ENCODE measurements around the gene TMIGD3. TPM values are rescaled to one million over a fixed set of nuclear protein-coding genes. Genes with fewer than 3 reads are reported as not detected.

TMIGD3 gene
- total RNA-seq, 1 experiment from 2014 or later = not detected

DNA sequence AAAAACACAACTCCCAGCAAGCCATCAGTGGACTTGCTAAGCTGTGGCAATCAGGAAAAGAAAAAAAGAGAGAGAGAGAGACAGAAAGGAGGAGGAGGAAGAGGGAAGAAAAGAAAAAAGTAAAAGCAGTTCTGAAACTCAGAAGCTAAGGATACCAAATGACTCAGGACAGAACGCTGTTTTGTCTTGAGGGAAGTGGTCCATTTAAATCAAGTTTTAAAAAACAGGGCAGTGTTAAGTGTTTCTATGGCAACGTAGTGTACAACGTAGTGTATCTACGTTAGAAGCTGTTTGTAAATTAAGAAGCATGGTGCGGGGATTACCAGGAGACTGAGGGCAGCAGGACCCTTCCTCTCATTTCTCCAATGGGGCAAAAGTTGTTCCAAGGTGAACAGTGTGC, 5.8 kb downstream of the TMIGD3 start:
- H3K9me3 Mint-ChIP-seq = peaks cover 21% of the 10 kb centered on the region
- DNase-seq (ENCODE audit: low spot score) (no peak), ATAC-seq (no peak)
- no peaks in the 10 kb centered on the region for H3K36me3 Mint-ChIP-seq
- ChIA-PET CTCF (interaction anchor here (2.7 to 7.6 kb wide), 2 partner anchors 10 to 16 kb away, joined by 12 to 45 read pairs; no protein-coding TSS in a partner anchor), POLR2A (no interaction called here)
- H3K4me3 Mint-ChIP-seq = no peak overlapping the region
- peaks cover 6% of the 10 kb centered on the region for H3K4me1 Mint-ChIP-seq
- H3K27ac Mint-ChIP-seq = no peak overlapping the region
- TF ChIP-seq ZNF423 (CRISPR knock-in tag; IDR thresholded peaks at IDR 0.05) = no peak
- TF ChIP-seq, protein P1, sequence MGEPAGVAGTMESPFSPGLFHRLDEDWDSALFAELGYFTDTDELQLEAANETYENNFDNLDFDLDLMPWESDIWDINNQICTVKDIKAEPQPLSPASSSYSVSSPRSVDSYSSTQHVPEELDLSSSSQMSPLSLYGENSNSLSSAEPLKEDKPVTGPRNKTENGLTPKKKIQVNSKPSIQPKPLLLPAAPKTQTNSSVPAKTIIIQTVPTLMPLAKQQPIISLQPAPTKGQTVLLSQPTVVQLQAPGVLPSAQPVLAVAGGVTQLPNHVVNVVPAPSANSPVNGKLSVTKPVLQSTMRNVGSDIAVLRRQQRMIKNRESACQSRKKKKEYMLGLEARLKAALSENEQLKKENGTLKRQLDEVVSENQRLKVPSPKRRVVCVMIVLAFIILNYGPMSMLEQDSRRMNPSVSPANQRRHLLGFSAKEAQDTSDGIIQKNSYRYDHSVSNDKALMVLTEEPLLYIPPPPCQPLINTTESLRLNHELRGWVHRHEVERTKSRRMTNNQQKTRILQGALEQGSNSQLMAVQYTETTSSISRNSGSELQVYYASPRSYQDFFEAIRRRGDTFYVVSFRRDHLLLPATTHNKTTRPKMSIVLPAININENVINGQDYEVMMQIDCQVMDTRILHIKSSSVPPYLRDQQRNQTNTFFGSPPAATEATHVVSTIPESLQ (CRISPR knock-in tag; IDR thresholded peaks at IDR 0.05) = no peak
- no peak for TF ChIP-seq SMAD4 (CRISPR knock-in tag; IDR thresholded peaks at IDR 0.05)
- TF ChIP-seq ATF1 (CRISPR knock-in tag; IDR thresholded peaks at IDR 0.05) = no peak
- TF ChIP-seq NFE2L1 (CRISPR knock-in tag; IDR thresholded peaks at IDR 0.05) = no peak
- TF ChIP-seq, protein P2, sequence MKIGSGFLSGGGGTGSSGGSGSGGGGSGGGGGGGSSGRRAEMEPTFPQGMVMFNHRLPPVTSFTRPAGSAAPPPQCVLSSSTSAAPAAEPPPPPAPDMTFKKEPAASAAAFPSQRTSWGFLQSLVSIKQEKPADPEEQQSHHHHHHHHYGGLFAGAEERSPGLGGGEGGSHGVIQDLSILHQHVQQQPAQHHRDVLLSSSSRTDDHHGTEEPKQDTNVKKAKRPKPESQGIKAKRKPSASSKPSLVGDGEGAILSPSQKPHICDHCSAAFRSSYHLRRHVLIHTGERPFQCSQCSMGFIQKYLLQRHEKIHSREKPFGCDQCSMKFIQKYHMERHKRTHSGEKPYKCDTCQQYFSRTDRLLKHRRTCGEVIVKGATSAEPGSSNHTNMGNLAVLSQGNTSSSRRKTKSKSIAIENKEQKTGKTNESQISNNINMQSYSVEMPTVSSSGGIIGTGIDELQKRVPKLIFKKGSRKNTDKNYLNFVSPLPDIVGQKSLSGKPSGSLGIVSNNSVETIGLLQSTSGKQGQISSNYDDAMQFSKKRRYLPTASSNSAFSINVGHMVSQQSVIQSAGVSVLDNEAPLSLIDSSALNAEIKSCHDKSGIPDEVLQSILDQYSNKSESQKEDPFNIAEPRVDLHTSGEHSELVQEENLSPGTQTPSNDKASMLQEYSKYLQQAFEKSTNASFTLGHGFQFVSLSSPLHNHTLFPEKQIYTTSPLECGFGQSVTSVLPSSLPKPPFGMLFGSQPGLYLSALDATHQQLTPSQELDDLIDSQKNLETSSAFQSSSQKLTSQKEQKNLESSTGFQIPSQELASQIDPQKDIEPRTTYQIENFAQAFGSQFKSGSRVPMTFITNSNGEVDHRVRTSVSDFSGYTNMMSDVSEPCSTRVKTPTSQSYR (CRISPR knock-in tag; IDR thresholded peaks at IDR 0.05) = no peak
- no peak for TF ChIP-seq CREM (CRISPR knock-in tag; IDR thresholded peaks at IDR 0.05)
- TF ChIP-seq, protein P3, sequence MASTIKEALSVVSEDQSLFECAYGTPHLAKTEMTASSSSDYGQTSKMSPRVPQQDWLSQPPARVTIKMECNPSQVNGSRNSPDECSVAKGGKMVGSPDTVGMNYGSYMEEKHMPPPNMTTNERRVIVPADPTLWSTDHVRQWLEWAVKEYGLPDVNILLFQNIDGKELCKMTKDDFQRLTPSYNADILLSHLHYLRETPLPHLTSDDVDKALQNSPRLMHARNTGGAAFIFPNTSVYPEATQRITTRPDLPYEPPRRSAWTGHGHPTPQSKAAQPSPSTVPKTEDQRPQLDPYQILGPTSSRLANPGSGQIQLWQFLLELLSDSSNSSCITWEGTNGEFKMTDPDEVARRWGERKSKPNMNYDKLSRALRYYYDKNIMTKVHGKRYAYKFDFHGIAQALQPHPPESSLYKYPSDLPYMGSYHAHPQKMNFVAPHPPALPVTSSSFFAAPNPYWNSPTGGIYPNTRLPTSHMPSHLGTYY (CRISPR knock-in tag; IDR thresholded peaks at IDR 0.05) = no peak
- TF ChIP-seq, protein P4, sequence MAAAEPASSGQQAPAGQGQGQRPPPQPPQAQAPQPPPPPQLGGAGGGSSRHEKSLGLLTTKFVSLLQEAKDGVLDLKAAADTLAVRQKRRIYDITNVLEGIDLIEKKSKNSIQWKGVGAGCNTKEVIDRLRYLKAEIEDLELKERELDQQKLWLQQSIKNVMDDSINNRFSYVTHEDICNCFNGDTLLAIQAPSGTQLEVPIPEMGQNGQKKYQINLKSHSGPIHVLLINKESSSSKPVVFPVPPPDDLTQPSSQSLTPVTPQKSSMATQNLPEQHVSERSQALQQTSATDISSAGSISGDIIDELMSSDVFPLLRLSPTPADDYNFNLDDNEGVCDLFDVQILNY (CRISPR knock-in tag; IDR thresholded peaks at IDR 0.05) = no peak
- H3K27me3 Mint-ChIP-seq (ENCODE audit: low read depth) = peaks cover 3% of the 10 kb centered on the region; the same call in 1 of the 2 replicates

DNA sequence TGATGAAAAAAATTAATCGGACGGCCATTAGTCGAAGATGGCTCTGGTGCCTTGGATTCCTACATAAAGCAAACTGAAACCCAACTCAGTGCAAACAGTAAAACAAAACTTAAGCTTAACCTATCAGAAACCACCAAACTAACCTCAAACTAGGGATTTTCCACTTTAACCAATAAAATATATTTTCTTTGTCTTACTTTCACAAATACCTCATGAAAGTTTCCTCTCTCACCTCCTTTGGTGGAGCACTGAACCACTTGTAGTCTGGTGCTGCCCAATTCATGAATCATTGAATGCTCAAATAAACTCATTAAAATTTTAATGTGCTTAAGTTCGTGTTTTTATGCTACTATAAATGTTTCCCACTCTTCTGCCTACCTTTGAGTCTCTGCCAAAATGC, 7.0 kb downstream of the TMIGD3 start:
- DNase-seq (ENCODE audit: low spot score) = no peak
- ChIA-PET CTCF (interaction anchor here (2.7 to 7.6 kb wide), 2 partner anchors 12 to 14 kb away, joined by 12 to 45 read pairs; no protein-coding TSS in a partner anchor), POLR2A (no interaction called here)
- H3K27ac Mint-ChIP-seq = no peak overlapping the region
- peaks cover 3% of the 10 kb centered on the region; the same call in 1 of the 2 replicates for H3K27me3 Mint-ChIP-seq (ENCODE audit: low read depth)
- H3K4me1 Mint-ChIP-seq = peaks cover 6% of the 10 kb centered on the region
- no peak overlapping the region for H3K4me3 Mint-ChIP-seq
- H3K36me3 Mint-ChIP-seq = no peaks in the 10 kb centered on the region
- peaks cover 23% of the 10 kb centered on the region for H3K9me3 Mint-ChIP-seq
- ATAC-seq = no peak
- TF ChIP-seq, protein P5, sequence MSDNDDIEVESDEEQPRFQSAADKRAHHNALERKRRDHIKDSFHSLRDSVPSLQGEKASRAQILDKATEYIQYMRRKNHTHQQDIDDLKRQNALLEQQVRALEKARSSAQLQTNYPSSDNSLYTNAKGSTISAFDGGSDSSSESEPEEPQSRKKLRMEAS (CRISPR knock-in tag; IDR thresholded peaks at IDR 0.05) = no peak
- no peak for TF ChIP-seq ZNF138 (CRISPR knock-in tag; conservative IDR thresholded peaks at IDR 0.05)
- TF ChIP-seq RORB (CRISPR knock-in tag; IDR thresholded peaks at IDR 0.05) = no peak
- TF ChIP-seq, protein P3 (CRISPR knock-in tag; IDR thresholded peaks at IDR 0.05) = no peak
- no peak for TF ChIP-seq GRHL2 (CRISPR knock-in tag; IDR thresholded peaks at IDR 0.05; ENCODE audit: insufficient replicate concordance, severe bottlenecking)
- TF ChIP-seq, protein P6, sequence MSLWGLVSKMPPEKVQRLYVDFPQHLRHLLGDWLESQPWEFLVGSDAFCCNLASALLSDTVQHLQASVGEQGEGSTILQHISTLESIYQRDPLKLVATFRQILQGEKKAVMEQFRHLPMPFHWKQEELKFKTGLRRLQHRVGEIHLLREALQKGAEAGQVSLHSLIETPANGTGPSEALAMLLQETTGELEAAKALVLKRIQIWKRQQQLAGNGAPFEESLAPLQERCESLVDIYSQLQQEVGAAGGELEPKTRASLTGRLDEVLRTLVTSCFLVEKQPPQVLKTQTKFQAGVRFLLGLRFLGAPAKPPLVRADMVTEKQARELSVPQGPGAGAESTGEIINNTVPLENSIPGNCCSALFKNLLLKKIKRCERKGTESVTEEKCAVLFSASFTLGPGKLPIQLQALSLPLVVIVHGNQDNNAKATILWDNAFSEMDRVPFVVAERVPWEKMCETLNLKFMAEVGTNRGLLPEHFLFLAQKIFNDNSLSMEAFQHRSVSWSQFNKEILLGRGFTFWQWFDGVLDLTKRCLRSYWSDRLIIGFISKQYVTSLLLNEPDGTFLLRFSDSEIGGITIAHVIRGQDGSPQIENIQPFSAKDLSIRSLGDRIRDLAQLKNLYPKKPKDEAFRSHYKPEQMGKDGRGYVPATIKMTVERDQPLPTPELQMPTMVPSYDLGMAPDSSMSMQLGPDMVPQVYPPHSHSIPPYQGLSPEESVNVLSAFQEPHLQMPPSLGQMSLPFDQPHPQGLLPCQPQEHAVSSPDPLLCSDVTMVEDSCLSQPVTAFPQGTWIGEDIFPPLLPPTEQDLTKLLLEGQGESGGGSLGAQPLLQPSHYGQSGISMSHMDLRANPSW (CRISPR knock-in tag; conservative IDR thresholded peaks at IDR 0.05; ENCODE audit: low read depth) = no peak
- TF ChIP-seq ETV6 (CRISPR knock-in tag; IDR thresholded peaks at IDR 0.05) = no peak
- TF ChIP-seq ZNF423 (CRISPR knock-in tag; IDR thresholded peaks at IDR 0.05) = no peak
- TF ChIP-seq SOX15 (CRISPR knock-in tag; IDR thresholded peaks at IDR 0.05) = no peak
- TF ChIP-seq, protein P2 (CRISPR knock-in tag; IDR thresholded peaks at IDR 0.05) = no peak
- no peak for TF ChIP-seq IRF2 (CRISPR knock-in tag; IDR thresholded peaks at IDR 0.05; ENCODE audit: borderline replicate concordance, low read depth)
